D341Med (cell line): ENCODE data around the gene SYTL2.
"Not testable (repeated sequence)": the region's sequence is repeated elsewhere in the genome, so short reads cannot be mapped to it uniquely, and the experiment has no call there.

ENCODE experiments used
- DNase-seq: peaks from one replicate; pipeline ENCODE4 v3.0.0; 2012; ENCODE audit warnings: low spot score

Gene SYTL2, protein sequence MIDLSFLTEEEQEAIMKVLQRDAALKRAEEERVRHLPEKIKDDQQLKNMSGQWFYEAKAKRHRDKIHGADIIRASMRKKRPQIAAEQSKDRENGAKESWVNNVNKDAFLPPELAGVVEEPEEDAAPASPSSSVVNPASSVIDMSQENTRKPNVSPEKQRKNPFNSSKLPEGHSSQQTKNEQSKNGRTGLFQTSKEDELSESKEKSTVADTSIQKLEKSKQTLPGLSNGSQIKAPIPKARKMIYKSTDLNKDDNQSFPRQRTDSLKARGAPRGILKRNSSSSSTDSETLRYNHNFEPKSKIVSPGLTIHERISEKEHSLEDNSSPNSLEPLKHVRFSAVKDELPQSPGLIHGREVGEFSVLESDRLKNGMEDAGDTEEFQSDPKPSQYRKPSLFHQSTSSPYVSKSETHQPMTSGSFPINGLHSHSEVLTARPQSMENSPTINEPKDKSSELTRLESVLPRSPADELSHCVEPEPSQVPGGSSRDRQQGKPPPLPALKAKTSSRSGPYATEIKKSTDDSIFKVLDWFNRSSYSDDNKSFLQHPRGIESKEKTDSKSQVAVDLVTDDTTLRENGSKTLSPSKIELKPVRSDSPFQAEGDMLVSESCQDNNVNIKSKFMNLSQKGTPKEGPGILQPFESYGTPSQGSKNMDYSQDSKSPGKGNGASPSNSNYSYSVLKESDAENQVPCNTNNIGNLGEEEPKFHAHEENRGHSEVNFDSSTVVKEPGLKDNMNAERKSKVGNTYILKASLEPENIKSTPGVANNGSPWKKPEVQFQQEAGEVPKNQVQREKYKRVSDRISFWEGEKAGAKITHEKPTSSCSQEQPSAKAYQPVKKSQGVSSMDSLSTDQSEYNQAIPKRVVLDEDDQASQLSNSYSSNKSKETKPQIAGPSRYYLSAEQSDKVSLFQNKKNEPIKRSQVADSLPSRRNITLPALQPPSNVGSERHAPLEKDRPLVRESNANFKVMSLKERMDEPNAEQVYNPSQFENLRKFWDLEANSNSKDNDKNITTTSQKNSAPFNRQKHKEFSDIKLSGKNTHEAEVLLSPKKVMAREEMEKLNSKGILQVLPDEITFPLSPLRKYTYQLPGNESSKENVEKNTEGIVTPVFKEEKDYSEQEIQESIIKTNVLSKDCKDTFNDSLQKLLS (N-terminal part only)

DNA sequence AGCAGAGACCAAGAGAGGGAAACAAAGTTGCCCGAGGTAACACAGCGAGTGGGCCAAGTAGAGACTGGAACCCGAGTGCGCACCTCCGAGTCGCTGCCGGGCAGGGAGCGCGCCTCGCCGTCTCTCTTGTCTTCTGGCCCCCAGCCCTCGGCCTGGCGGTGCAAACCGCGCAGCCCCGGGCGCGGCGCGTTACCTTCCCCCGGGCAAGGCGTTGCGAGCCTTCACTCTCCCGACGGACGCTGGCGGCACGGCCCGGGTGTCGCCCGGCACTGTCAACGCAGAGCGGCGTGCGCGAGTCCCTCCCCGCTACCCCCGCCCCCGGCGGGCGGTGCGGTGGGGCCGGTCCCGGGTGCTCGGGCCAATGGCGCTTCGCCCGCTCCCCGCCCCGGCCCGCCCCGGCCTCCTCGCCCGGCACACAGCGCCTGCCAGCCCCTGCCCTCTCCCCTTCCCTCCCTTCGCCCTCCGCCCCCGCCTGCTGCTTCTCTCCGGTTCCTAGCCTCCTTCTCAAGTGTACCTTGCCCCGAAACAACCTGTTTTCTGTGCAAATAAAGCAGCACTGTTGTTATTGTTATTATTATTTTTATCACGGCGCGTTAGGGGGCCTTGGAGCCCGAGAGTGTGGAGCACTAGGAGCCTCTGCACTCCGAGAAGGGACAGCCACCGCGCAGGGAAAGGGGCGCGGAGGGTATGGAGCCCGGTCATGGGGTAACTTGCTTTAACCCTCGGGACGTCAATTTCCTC lies at the start of gene SYTL2:
TSS of gene SYTL2 (minus strand) at position 271 of the 741 bp plus-strand sequence. CDS start 53,416 bp downstream, outside the sequence.
- DNase-seq: peak; percentile 87

DNA sequence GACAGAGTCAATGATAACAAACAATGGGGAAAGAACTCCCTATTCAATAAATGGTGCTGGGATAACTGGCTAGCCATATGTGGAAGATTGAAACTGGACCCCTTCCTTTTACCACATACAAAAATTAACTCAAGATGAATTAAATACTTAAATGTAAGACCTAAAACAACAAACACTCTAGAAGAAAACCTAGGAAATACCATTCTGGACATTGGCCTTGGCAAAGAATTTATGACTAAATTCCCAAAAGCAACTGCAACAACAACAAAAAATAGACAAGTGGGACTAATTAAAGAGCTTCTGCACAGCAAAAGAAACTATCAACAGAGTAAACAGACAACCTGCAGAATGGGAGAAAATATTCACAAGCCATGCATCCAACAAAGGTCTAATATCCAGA lies 48.6 kb upstream of the SYTL2 start:
- DNase-seq: not testable (repeated sequence)

DNA sequence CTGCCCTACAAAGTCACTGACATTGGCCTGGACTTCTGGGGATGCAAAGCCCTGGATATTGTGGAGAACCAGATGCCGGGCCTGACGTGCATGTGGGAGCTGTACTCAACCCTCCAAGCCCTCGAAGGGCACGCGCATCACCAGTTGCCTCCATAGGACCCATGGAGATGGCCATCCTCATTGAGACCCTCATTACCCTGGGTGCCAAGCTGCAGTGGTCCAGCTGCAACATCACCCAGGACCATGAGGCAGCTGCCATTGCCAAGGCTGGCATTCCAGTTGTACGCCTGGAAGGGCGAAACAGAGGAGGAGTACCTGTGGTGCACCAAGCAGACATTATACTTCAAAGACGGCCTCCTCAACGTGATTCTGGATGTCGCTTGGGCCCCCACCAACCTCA lies 46.2 kb upstream of the SYTL2 start:
- DNase-seq: no peak

DNA sequence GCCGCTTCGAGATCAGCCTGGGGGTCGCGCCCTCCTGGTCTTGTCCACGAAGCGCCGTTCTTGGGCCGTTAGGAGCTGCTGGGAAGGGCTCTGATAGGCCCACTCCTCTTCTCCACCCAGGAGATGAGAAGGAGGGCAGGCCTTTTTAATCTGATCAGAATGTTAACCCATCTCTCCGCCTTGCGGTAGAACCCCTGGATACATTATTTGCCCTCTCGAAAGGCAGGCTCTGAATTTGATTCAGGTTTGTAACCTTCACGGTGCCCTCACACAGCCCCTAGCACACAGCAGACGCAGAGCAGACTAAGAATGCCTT lies 44.4 kb upstream of the SYTL2 start, which contains the start of gene CCDC83:
TSS of gene CCDC83 (plus strand) at position 43 of the 316 bp plus-strand sequence. CDS start 9,741 bp downstream, outside the sequence.
- no peak for DNase-seq

DNA sequence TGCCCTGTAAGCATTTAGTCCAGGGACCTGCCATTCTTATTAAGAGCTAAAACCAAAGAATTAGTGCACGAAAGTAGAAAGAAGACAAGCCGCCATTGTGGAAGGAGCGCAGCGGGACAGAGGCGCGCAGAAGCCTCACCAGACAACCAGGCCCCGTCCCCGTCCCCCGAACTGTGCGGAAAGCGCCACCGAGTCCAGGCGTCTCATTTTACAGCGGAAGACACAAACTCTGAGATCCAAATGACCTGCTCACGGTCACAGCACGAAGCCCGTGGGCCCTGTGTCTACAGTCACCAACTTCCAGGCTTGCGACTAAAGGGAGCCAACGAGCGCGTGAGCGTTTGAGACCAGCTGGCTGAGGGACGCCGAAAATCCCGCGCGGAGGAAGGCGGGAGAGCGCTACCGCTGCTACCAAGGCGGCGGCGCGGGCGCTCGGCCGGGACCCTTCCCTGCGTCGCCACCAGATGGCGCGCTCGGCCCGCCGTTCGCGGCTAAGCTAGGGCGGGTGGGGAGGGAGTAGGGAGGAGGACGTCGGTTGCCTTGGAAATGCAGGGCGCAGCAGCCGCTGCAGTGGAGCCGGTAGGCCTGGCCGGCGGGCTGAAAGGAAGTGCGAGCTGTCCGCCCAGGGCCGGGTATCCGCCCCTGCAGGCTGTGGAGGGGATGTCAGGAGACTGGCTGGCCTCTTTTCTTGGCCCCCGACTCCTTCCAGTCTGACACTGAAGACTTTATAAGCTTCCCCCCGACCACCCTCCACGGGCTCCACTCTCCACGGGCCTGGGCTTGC lies 43.8 kb upstream of the SYTL2 start:
- peak; percentile 94 for DNase-seq

DNA sequence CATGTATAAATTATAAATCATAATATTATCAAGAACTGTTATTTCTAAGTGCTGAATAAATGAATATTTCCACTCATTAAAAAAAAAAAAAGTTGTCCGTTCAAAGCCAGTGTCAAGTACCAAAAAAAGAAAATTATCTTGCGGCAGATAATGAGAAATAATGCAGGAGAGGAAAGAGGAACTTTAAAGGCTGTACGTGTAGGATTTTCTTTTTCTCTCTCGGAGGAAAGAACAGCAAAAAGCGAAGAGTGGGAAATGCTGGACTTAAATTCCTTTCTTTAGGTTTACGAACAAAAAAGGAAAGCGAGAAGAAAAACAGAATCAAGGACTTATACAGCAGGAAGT lies 43.2 kb upstream of the SYTL2 start:
- DNase-seq: no peak

DNA sequence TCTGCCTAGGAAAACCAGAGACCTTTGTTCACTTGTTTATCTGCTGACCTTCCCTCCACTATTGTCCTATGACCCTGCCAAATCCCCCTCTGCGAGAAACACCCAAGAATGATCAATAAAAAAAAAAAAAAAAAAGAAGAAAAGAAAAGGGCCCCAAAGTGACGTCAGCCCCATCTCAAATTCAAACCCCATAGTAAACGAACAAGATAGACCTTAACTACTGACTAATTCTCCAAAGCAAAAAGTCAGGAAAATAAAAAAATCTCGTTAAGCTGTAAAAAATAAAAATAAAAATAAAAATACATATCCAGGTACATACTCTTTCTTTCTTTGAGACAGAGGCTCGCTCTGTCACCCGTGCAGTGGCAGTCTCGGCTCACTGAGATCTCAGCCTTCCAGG lies 42.6 kb upstream of the SYTL2 start:
- not testable (repeated sequence) for DNase-seq

DNA sequence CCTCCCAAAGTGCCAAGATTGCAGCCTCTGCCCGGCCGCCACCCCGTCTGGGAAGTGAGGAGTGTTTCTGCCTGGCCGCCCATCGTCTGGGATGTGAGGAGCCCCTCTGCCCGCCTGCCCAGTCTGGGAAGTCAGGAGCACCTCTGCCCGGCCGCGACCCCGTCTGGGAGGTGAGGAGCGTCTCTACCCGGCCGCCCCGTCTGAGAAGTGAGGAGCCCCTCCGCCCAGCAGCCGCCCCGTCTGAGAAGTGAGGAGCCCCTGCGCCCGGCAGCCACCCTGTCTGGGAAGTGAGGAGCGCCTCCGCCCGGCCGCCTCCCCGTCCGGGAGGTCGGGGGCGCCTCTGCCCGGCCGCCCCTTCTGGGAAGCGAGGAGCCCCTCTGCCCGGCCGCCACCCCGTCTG lies 41.8 kb upstream of the SYTL2 start:
- DNase-seq: not testable (repeated sequence)

DNA sequence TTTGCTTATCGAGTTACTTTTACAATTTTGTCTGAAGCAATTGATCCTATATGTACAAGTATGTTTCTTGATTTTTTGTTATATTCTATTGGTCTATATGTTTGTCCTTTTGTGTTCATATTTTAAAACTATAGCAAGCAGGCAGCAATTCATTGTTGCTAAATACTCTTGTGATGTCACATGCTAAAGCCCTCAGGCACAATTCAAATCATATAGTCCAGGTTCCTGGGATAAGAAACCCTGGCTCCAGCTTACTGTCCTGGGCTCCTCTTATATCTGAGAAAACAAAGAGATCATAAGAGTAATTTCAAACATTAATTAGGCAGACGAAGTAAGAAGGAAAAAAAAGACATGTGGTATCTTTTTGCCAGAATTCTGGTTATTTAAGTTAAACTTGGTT lies 37.6 kb upstream of the SYTL2 start:
- no peak for DNase-seq

DNA sequence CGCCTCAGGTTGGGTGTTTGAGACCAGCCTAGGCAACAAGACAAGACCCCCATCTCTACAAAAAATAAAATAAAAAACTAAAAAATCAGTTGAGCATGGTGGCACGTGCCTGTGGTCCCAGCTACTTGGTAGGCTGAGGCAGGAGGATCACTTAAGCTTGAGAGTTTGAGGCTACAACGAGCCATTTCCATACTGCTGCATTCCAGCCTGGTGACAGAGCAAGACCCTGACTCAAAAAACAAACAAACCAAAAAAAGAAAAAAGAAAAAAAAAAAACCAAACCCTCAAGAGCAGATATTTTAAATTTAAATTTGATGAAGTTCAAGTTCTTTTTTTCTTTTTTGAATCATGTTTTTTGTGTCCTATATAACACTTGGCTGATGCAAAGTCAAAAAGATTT lies 37.1 kb upstream of the SYTL2 start:
- DNase-seq: no peak

DNA sequence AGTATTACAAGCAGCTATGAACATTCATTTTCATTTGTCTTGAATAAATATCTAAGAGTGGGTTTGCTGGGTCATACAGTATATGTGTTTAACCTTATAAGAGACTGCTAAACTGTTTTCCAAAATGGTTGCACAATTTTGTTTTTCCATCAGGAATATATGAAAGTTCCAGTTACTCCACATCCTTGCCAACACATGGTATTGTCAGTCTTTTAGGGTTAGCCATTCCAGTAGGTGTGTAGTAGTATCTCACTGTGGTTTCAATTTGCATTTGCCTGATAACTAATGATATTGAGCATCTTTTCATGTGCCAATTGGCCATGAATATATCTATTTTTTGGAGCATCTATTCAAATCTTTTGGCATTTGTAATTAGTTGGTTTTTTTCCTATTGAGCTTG lies 36.5 kb upstream of the SYTL2 start:
- no peak for DNase-seq

DNA sequence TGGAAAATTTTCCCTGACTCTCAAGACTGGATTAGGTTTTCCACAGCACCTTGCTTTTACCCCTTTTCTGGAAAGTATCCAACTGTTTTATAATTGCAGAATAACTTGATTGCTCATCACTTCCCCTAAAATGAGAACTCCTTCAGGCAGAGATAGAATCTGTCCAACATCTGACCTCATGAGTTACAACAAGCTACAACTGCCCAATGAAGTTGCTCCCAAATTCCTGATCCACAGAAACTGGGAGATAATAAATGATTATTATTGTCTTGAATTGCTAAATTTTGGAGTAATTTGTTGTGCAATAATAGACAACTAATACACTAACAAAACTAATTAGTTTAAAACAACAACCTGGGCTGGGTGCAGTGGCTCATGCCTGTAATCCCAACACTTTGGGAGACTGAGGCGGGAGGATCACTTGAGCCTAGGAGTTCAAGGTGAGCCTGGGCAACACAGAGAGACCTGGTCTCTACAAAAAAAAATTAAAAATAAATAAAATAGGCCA lies 34.2 kb upstream of the SYTL2 start:
- DNase-seq: no peak

DNA sequence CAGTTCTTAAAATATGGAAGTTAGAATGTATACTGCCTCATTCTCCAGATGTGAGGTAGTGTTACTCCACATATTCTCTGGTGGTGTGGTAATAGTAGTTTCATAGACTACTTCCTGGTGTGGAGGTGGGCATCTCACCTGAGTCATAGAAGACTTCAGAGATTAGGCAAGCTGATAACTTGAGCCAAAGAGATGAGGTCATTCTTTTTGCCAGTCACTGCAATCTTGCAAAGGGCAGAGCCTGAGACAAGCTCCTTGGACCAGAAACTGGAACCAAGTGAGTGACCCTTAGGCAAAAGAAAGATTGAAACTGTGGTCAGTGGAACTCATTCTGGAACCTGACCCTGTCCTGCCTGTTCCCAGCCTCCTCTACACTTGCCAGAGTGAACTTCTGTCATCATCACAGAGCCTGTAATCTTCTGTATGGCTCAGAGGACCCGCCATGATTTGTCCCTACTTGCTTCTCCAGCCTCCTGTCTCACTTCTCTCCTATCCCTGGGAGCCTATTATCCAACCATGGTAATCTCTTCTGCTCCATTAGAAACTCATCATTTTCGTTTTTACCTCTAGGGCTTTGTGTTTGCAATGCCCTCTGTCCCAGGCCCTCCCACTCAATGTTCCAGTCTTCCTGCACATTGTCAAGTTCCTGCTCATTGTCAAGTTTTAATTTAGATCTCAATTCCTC lies 33.6 kb upstream of the SYTL2 start:
- DNase-seq: no peak

DNA sequence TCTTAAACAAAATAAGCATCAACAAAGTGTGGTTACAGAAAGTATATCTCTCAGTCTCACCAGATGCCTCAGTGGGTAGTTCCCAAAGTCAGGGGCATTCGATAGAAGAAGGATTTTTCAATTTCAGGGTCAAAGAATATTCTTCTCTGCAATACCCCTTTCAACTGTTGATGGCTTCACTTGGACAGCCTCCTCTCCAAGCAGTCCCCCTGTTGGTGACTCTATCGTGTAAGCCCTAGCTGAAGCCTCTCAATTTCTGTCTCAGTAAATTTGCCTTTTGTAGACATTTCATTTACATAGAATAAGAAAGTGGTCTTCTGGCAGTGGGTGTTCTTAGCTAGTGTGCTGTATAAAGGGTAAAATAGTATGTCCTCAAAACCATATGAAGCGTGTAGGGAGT lies 33.0 kb upstream of the SYTL2 start:
- DNase-seq: no peak

DNA sequence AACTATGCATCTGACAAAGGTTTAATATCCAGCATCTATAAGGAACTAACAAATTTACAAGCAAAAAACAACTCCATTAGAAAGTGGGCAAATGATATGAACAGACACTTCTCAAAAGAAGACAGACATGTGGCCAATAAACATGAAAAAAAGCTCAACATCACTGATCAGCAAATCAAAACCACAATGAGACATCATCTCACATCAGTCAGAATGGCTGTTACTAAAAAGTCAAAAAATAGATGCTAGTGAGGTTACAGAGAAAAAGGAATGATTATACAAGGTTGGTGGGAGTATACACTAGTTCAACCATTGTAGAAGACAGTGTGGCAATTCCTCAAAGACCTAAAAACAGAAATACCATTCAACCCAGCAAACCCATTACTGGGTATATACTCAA lies 30.0 kb upstream of the SYTL2 start:
- DNase-seq: not testable (repeated sequence)

DNA sequence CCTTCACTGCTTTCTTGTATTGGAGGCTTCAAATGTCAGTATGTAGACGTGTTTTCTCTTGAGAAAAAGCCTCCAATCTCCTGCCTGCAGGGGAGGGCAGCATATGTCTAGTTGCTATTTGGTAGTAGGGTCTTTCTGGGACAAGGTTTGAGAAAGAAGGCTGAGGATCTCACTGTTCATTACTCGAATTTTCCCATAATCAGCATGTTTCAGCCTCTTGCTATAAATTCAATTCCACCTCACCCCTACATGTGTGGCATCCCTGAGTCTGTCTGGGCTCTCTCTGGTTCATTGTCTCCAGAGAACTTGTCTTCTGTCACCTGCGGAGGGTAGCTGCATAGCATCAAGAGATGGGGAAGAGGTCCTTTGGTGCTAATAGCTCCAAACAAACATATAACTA lies 24.8 kb upstream of the SYTL2 start:
- no peak for DNase-seq

DNA sequence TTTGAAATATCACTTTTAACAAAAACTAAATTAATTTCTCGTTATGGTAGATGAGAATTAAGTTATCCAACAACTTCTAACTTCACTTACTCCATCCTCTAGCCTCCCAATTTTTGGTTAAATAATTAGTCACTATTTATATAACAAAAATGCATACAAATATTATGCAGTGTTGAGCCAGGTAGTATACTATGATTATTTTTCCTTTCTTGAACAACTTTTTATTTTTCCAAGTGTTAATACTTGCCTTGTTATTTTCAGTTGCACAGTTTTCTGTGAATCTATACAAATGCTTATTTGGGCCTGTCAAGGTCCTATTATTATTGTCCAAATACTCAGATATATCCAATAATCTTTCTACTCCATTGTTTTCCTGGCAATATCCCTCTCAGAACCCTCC lies 24.3 kb upstream of the SYTL2 start:
- no peak for DNase-seq

DNA sequence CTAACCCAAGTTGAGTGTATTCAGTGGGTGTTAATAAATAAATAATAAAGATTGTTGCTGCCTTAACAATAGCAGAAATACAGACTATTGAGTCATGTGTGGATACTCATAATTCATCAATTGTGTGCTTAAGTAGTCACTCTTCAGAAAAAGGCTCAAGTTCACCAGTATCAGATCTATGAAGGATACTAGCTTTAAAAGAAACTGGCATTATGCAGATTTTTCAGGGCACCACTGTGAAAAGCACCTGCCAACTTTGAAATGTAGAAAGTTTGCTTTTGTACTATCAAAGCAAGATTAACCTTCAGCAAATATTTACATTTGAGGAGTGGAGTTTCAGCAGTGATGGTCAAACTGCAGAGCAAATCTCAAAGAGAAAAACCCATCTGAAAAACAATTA lies 20.1 kb upstream of the SYTL2 start:
- DNase-seq: no peak

DNA sequence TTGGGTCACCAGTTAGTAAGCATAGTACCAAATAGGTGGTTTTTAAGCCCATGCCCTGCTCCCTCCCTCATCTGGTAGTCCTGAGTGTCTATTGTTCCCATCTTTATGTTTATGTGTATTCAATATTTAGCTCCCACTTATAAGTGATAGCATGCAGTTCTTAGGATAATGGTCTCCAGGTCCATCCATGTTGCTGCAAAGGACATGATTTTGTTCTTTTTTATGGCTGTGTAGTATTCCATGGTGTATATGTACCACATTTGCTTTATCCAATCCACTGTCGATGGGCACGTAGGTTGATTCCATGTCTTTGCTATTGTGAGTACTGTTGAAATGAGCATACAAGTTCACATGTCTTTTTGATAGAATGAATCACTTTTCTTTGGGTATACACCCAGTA lies 18.2 kb upstream of the SYTL2 start:
- DNase-seq: no peak

DNA sequence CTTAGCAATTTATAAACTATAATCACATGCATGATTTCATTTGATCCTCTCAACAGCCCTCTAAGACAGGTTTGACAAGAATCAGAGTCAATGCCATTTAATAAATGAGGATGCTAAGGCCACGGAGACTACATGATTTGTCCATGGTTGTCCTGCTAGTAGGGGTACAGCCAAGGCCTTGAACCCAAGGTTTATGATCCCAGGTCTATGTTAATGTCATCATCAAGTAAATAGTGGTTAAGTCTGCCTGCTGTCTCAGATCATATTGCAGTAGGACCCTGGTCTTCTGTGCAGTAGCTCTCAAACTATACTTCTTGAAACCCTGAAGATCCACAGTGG lies 17.7 kb upstream of the SYTL2 start:
- DNase-seq: no peak
